NCI-H2107 treated with DMSO at 0.1 percent for 48 hours (cell line): ENCODE results near the gene AQP7.
"Not testable (repeated sequence)": the region's sequence is repeated elsewhere in the genome, so short reads cannot be mapped to it uniquely, and the experiment has no call there.

Experiments
- DNase-seq: peaks from one replicate; lab custom pipeline; 2025; ENCODE audit not compliant: unreplicated experiment; lab: John Stamatoyannopoulos, UW

Gene AQP7

DNA sequence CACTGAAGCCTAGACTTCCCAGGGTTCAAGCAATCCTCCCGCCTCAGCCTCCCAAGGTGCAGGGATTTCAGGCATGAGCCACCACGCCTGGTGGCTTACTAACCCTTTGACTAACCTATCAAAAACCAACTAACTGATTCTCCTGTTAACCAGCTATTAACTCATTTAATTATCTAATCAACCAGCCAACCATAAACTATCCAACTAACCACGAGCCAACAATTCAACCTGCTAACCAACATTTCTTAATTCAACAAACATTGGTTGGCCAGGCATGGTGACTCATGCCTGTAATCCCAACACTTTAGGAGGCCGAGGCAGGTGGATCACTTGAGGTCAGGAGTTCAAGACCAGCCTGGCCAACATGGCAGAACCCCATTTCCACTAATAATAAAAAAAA is 3.3 kb downstream of the AQP7 start:
- DNase-seq: not testable (repeated sequence)

DNA sequence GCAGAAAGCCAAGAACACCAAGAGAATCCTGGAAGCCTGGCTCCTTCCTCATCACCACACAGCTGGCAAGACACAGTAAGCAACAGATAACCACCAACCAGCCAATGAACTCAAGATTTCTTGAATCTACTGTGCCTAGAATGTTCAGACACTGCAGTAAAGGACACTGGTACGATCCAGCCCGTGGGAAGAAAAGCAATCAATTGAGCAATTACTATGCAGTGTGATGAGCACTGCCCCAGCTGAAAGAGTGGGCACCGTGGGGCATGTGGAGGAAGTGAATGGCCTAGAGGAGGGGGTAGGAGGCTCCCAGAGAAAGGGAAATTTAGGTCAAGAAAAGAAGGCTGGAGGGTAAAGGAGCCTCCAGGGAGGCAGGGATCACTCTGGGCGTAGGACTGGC is 4.6 kb downstream of the AQP7 start:
- DNase-seq: not testable (repeated sequence)

DNA sequence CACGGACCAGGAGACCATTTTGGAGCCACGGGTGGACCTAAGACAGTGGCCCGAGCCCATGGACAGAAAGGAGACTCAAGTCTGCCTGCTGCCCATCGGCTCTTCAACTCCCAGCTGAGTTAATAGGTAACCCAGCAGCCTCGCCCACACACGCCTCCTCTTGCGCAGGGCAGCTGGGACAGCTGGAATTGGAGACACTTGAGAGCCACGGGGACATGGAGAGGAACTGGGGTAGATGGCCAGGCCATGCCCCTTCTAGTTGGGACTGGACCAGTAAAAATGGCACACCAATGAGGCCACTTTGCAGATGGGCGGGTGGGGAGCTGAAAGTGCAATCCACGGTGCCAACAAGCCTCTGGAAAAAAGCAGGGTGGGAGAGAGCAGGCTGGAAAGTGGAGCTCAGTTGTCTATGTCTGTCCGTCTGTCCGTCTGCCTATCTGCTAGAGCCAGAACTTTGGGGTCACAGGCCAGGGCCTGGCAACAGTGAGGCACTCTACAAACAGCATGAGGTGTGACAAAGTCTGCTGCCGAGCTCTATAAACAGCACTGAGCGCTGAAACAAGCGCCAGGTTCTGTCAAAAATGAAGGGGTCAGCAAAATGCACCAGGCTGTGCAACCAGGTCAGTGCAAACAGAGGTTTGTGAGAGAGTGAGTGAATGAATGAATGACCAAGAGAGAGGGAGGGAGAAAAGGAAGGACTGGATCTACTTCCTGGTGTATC is 7.0 kb downstream of the AQP7 start:
- not testable (repeated sequence) for DNase-seq

DNA sequence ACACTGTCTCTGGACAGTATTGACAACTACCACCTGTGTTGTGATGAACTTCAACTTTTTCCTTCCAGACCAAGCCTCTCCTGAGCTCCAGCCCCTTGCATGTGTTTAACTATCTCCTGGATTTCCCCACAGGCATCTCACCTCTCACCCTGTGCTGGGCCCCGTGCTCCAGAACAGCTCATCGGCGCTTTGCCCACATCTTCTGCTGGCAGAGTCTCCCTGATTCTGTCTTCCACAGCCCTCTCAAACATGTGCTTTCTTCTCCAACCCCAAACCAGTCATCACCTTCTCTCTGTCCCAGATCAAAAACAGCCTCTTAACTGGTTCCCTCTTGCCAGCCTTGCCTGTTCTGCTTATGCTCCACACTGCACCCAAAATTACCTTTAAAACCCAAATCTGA is 8.4 kb downstream of the AQP7 start:
- DNase-seq: not testable (repeated sequence)

DNA sequence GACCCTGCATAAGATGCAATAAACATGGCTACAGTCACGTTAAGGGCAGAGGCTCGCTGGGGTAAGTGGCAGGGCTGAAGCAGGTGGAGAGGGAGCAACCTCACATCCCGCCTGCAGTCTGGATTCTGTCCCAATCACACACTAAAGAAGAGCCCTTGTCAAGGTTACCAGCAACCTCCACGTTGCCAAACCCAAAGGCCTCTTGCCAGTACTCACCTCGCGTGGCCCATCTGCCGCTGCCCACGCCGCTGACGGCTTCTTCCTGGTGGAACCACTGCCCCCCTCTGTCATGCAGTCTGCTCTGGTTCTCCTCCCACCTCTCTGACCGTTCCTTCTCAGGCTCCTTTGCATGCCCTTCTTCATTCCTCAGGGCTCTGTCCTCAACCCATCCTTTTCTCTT is 8.8 kb downstream of the AQP7 start:
- DNase-seq: no peak

DNA sequence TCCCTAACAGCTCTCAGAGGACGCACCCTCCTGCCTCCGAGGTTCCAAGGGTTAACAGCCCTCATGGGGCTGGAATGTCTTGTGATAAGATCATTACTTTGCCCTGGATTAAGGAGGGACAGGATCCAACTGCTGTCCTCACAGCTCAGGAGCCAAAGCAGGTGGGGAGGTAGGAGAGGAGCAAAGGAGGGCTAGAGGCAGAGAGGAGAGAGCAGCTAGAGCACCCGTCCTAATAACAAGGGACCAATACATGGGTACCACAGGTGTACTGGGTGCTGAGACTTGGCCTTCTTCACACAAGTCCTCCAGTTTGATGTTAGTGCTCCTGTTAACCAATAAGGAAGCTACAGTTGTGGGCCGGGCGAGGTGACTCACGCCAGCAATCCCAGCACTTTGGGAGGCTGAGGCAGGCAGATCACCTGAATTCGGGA is 9.8 kb downstream of the AQP7 start:
- not testable (repeated sequence) for DNase-seq

DNA sequence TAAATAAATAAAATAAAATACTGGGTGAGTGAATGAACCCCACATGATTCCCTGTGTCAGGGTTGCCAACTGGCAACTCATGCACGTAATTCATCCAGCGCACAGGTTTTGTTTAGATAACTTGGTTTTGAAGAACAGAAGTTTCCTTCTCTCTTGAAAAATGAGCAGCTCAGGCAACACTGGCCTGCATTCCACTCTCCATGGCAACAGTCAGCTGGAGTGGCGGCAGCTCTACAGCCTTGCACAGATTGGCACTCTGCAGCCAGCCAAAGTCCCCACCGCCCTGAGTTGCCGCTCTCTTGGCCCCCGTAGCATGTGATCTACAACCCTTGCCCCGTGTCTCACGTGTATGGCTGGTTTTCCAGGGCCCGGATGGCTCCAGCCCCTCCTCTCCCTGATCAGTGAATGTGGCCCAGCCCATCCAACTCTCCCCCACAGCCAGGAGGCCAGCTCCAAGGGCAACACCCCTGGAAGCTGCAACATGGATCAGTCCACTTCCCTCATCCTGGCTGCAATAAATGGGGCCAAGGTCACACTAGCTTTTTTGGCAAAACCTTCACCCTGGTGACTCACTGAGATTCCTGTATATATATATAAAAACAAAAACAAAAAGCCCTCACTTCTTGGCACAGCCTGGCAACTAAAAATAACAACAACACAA is 11.1 kb downstream of the AQP7 start:
- not testable (repeated sequence) for DNase-seq

DNA sequence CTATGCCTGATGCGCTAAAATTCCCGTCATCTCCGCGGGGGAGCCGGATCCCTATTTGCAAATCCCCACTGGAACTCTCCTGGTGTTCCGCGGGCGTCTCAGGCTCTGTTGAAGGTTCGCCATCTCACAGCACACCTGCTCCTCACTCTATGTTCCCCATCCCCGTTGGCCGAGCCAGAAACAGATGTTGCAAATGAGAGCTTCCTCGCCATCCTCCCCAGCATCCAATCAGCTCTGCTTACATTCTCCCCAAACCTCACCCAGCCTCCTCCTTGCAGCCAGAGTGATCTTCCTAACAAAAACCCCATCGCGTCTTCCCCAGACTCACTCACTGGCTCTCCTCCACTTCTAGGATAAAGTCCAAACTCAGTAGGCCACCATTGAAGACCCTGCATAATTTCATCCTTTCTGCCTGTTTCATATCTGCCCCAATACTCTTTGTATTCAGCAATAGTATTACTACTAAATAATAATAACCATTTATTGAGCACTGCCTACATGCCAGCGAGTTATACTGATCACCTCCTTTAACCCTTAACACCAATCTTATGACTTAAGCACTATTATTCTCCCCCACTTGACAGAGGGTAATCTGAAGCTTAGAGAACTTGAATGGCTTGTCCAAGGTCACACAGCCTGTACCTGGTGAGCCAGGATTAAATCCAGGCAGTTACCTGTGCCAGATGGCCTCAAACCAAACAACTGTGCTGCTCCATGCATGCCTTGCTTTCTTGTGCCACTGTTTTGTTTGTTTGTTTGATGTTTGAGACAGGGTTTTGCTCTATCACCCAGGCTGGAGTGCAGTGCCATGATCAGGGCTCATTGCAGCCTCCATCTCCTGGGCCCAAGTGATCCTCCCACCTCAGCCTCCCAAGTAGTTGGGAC is 14.0 kb downstream of the AQP7 start:
- no peak for DNase-seq

DNA sequence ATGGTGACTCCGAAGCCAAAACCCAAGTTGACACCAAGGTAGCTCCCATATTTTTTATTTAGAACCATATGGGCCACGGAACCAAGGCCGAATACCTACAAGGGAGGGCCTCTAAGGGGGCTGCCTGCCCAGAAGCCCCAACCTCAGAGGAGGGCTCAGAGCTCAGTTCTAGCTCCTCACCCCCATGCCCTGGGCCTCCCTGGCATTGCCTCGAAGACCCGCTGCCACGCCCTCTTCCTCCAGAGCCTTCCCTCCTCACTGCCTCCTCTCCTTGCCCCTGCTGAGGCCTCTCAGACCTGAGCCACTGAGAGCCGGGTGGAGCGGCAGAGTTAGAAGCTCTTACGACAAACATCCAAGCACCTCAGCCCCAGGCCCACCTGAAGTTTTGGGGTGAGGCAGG is 15.4 kb downstream of the AQP7 start:
- not testable (repeated sequence) for DNase-seq

DNA sequence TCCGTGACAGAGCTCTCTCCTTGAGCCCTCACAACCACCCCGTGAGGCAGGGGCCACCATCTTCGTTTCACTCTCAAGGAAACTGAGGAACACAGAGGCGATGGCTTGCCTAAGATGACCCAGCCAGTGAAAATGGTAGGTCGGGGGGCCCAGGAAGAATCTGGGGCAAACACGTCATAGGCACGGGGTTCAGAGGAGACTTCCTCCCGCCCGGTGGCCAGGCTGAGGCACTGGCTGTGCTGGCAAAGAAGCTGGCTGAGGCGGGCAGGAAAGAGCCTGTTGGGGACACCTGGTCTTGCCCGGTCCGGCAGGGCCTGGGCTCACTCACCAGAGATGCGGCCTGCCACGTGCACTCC is 15.7 kb downstream of the AQP7 start:
- not testable (repeated sequence) for DNase-seq

DNA sequence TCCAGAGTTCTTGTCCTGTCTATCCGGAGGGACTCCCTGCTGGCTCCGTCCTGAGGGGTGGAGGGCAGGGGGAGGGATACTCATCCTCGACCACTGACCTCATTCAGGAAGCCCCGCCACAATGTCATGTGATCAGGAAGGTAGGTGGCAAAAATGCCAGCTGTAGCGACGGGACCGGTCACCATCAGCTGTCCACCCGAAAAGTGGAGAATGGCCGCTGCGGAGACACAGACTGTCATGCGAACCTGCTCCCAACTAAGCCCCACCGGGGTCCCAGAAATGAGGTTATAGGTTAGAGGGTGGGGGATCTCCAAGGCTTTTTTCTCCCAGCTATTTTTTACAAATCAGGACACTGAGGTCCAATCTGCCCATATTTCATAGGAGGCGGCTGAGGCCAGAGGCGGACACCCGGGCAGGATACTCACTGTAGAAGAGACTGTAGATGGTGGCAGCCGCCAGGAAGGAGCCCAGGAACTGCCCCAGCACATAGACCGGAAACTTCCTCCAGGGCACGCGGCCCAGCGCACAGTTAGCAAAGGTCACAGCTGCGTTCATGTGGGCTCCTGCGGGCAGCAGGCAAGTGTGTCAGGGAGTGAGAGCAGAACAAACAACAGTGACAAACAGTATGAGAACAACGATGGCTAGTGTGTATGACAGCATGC is 16.3 kb downstream of the AQP7 start:
- not testable (repeated sequence) for DNase-seq

DNA sequence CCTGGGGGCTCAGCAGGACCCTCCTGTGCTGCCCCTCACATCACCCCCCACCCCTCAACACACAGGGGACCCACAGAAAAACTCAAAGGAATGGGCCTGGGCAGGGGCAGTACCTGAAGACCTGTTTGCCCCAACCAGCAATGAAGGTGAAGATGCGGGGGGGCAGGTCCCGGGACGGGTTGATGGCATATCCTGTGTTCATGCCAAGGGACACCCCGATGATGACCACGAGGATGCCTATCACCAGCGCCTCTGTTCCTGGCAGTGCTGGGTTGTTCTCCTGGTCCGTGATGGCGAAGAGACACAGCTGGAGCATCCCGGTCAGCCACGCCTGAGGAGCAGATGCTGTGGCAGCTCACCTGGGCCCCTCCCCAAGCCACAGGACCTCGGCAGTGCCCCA is 16.8 kb downstream of the AQP7 start:
- not testable (repeated sequence) for DNase-seq

DNA sequence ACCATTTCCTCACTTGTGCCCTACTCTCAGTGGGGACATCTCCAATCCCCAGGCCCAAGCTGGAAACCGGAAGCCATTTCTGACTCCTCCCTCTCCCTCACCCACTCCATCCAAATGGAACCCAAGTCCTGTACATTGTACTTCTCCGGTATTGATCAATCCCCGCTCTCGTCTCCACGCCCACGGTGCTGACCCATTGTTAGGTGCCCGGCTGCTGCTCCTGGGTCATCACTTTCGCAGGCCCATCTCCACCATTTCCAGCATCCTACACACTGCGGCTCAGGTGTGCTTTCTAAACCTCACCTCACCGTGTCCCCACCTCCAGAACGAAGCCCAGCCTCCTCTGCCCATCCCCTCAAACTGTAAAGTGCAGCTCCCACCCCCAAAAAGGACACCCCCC is 19.0 kb downstream of the AQP7 start:
- not testable (repeated sequence) for DNase-seq

DNA sequence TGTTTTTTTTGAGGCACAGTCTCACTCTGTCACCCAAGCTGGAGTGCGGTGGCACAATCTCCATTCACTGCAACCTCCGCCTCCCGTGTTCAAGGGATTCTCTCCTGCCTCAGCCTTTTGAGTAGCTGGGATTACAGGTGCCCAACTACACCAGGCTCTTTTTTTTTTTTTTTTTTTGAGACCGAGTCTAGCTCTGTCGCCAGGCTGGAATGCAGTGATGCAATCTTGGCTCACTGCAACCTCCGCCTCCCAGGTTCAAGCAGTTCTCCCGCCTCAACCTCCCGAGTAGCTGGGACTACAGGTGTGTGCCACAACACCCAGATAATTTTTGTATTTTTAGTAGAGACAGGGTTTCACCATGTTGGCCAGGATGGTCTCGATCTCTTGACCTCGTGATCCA is 20.0 kb downstream of the AQP7 start:
- not testable (repeated sequence) for DNase-seq

DNA sequence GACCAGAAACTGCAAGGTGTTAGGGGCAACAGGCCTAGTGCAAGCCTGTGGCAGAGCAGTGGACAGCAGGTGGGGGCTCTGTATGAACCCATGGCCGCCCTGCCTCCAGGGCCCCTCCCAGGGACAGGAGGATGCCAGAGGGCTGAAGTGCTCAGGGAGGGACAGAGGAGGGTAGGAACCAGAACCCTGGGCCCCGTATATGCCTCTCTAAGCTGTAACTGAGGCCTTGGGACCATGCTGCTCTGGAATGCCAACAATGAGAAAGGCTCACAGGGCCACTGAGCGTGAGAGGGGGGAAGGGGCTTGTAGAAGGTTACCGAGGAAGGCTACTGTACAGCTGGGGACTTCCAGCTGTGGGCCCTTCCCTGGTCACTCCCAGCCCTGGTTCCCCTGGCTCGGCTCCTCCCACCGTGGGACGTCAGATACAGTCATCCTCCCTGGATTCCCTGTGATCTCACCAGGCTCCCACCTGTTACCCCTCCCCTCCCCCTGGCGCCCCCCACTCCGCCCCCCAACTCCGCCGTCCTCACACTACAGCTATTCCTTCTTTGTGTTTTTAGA is 21.1 kb downstream of the AQP7 start:
- DNase-seq: no peak

DNA sequence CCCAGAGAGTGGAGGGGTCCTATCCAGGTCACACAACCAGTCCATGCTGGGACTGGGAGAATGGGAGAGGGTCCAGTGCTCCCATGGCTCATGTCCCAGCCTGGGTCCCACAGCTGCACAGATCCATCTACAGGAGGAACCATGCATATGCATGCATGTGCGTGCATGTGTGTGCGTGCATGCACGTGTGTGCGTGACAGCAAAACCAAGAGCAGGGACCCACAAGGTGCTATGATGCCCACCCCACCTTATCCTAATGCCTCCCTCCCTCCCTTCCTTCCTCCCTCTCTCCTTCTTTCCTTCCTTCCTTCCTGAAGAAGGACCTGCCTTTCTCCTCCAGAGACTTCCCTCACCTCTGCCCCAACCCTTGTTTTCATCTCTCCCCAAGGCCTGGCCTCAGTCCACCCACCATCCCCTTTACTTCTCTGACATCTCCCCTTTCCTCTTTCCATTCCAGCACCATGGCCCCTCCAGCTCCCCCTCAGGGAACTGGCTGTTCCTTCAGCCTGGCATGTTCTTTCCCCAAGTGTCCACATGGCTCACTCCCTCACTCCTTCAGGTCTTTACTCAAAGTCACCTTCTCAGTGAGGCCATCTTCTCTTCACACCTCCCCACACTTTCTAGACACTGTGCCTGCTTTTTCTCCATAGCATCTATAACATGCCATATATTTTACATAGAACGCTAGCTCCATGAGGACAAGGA is 21.8 kb downstream of the AQP7 start:
- no peak for DNase-seq

DNA sequence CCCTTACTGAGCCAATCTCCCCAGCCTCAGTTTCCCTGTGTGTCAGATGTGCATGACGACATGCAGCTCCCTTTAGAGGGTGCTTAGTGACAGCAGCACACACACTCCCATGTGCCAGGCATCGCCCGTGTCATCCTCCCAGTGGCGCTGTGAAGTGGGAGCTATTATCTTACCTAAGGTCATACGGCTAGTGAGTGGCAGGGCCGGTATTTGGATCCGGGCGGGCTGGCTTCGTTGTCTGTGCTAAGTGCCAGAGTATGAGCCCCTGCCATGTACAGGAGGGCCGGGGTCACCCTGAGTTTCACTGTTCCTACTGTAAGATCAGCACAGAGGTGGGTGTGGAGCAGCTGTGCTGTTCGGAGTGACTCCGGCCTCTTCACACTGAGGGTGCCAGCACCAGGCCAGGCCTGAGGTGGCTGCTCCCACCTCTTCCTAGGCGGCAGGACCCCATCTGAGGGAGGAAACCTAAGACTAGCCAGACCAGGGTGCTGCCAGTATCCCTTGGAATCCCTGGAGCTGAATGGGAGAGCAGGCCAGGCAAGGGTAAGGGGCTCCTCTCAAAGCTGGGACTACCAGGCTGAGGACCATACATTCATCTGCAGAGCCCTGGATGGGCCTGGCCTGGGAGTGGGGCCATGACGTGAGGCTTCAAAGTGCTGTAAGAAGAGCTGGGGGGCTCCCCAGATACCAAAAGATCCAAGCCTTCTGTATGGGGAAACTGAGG is 22.5 kb downstream of the AQP7 start:
- no peak for DNase-seq

DNA sequence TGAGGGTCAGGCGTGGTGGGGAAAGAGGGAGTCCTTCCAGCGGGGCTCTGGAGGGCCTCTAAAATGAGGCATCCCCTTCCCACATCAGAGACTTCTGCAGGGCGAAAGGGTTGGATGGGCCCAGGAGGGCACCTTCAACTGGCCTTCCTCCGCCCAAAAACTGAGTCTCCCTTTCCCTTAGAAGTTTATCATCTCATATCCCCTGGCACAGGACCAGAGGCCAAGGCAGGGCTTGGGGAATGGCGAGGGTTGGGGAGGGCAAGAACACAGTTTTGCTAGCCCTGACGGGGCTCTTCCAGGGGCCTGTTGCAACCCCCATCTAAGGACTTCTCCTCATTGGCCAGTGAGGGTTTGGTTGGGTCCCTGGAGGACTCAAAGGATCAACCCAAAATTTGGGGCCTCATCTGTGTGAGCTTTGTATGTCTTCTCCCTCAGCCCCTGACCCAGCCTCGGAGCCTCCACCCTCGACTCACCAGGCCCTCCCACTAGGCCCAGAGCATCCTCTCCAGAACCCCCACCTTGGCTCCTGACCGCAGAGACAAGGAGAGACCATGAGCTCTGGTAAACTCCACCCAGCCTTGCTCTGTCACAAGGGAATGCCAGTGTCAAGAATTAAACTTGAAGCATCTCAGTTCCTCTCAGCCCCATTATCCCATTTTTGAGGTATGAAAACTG is 24.1 kb downstream of the AQP7 start:
- DNase-seq: no peak

DNA sequence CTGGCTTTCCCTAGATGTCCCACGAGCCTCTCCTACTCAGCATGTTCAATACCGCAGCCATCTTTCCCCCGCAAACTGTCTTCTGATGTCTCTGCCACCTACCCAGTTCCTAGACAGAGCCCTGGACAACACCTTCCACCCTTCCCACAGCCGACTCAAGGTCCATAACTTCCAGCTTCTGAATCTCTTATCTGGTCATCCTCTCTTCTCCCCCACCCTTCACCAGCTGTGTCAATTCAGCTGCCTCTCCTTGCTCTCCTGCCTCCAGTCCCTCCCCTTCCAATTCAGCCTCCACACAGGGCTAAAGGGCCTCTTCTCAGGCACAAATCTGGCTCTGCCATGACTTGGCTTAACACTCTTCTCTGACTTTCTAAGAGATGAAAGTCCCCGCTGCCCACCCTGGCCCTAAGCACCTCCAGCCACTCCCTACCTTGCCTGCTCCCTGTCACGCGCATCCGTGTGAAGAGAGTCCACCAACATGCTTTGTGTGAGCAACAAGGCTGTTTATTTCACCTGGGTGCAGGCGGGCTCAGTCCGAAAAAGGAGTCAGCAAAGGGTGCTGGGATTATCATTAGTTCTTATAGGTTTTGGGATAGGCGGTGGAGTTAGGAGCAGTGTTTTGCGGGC is 25.2 kb downstream of the AQP7 start:
- no peak for DNase-seq
